K562 (cell line): Measurements from ENCODE around the gene SLC27A4. TPM values are rescaled to one million over a fixed set of nuclear protein-coding genes. Genes with fewer than 3 reads are reported as not detected.

Source experiments
- ARHGAP35 ChIP-seq: fragments of 450-650 bp; IDR thresholded peaks from 2 replicates; pipeline ENCODE4 v1.6.1; 2018; ENCODE audit not compliant: partially characterized antibody
- CBX1 ChIP-seq: sonication (generic); IDR thresholded peaks from 2 replicates; pipeline ENCODE4 v1.6.1; 2016; ENCODE audit warnings: antibody characterized with exemption, low read depth, mild to moderate bottlenecking
- CBX3 ChIP-seq, 2 experiments: IDR thresholded peaks; 1 replicate in 1 of 2; 2 replicates in 1 of 2; pipeline ENCODE4 v1.6.1; 2012; ENCODE audit warnings: inconsistent platforms in 2 of 2, low read length in 2 of 2, borderline replicate concordance in 1 of 2, control low read depth in 1 of 2
- CCNT2 ChIP-seq: IDR thresholded peaks from 2 replicates; pipeline ENCODE4 v1.6.1; 2011; ENCODE audit warnings: borderline replicate concordance, low read depth, mild to moderate bottlenecking, moderate library complexity, mixed read lengths, low read length; ENCODE audit not compliant: insufficient read length; ENCODE audit errors: extremely low read depth
- CHD2 ChIP-seq: IDR thresholded peaks from 2 replicates; pipeline ENCODE4 v1.6.1; 2011; ENCODE audit warnings: low read depth, low read length
- DDX20 ChIP-seq: fragments of 450-650 bp; IDR thresholded peaks from 2 replicates; pipeline ENCODE4 v1.6.1; 2016; ENCODE audit warnings: missing genetic modification characterization, low read depth, mild to moderate bottlenecking, missing compliant biosample characterization, moderate library complexity
- ETV6 ChIP-seq, 3 experiments: fragments of 150-350 bp in 1 of 3; sonication (generic) in 1 of 3; formaldehyde crosslinking in 1 of 3; IDR thresholded peaks; 2 replicates each; pipeline versions ENCODE4 v1.6.1 to v1.8.0; 2014 to 2022; ENCODE audit warnings: borderline replicate concordance in 2 of 3, low read depth in 2 of 3, antibody characterized with exemption in 1 of 3, low read length in 1 of 3, mild to moderate bottlenecking in 1 of 3, missing genetic modification reagents in 1 of 3
- HDAC6 ChIP-seq: IDR thresholded peaks from 2 replicates; pipeline ENCODE4 v1.6.1; 2012; ENCODE audit warnings: low read depth, mild to moderate bottlenecking, control low read depth, inconsistent platforms, low read length, moderate library complexity
- KDM5B ChIP-seq: fragments of 200-600 bp; sonication (generic); IDR thresholded peaks from 2 replicates; pipeline ENCODE4 v1.6.1; 2012; ENCODE audit warnings: low read depth, mild to moderate bottlenecking, moderate library complexity, low read length, control low read depth, inconsistent platforms; ENCODE audit not compliant: insufficient replicate concordance
- KLF16 ChIP-seq: IDR thresholded peaks from 2 replicates; pipeline ENCODE4 v1.6.1; 2016; ENCODE audit warnings: antibody characterized with exemption
- NELFE ChIP-seq: IDR thresholded peaks from 2 replicates; pipeline ENCODE4 v1.6.1; 2011; ENCODE audit warnings: mild to moderate bottlenecking; ENCODE audit not compliant: insufficient read depth, insufficient read length
- PHF8 ChIP-seq: fragments of 200-600 bp; sonication (generic); IDR thresholded peaks from 2 replicates; pipeline ENCODE4 v1.6.1; 2012; ENCODE audit warnings: mixed run types, mild to moderate bottlenecking, inconsistent platforms, low read length, moderate library complexity, borderline replicate concordance
- POLR2G ChIP-seq: fragments of 200-400 bp; formaldehyde crosslinking; IDR thresholded peaks from 2 replicates; pipeline ENCODE4 v1.6.1; 2017; ENCODE audit warnings: low read depth, mild to moderate bottlenecking, antibody characterized with exemption, low read length, moderate library complexity
- RBFOX2 ChIP-seq: fragments of 200-400 bp; formaldehyde crosslinking; IDR thresholded peaks from 2 replicates; pipeline ENCODE4 v1.6.1; 2017; ENCODE audit warnings: low read depth, mild to moderate bottlenecking, low read length, moderate library complexity
- SMAD3 ChIP-seq: fragments of 450-650 bp; formaldehyde crosslinking; conservative IDR thresholded peaks from 2 replicates; pipeline ENCODE4 v1.4.0; 2020; ENCODE audit warnings: mild to moderate bottlenecking
- TCFL5 ChIP-seq: fragments of 250-450 bp; sonication (Bioruptor Pico); conservative IDR thresholded peaks from 2 replicates; pipeline ENCODE4 v1.6.1; 2021; ENCODE audit warnings: mild to moderate bottlenecking, moderate library complexity, matching md5 sums
- ZEB2 ChIP-seq: fragments of 450-650 bp; IDR thresholded peaks from 2 replicates; pipeline ENCODE4 v1.6.1; 2016
- ZNF75A ChIP-seq: fragments of 450-650 bp; formaldehyde crosslinking; IDR thresholded peaks from 2 replicates; pipeline ENCODE4 v1.4.0; 2020; ENCODE audit warnings: mild to moderate bottlenecking
- ZSCAN32 ChIP-seq: fragments of 450-650 bp; formaldehyde crosslinking; IDR thresholded peaks from 2 replicates; pipeline ENCODE4 v1.4.0; 2020; ENCODE audit warnings: mild to moderate bottlenecking, moderate library complexity
- polyA plus RNA-seq, 8 experiments: library from polyadenylated mRNA; depleted of rRNA in 4 of 8; stranded (reverse) in 5 of 8; unstranded in 3 of 8; fragments of >200 nt; fragmentation: Nextera tagmentation in 2 of 8; fragmentation: Illumina TruSeq in 1 of 8; extraction: Ambion mirVana in 2 of 8; extraction: Trizol in 1 of 8; gene quantifications; 2 replicates each; pipeline versions ENCODE4 v1.2.1 to v1.2.3, GENCODE V29; 2011 to 2014; ENCODE audit warnings: inconsistent platforms in 1 of 8, missing spikeins in 1 of 8
- total RNA-seq, 7 experiments: library from RNA; depleted of rRNA in 6 of 7; stranded (reverse); fragments of >200 nt in 6 of 7; fragmentation: Illumina TruSeq in 2 of 7; extraction: Trizol in 2 of 7; gene quantifications; 2 replicates each; pipeline versions ENCODE4 v1.2.1 to v1.2.3, GENCODE V29; 2011 to 2021; ENCODE audit warnings: low replicate concordance in 1 of 7
- TF ChIP-seq, protein P1 (sequence below): fragments of 450-650 bp; IDR thresholded peaks from 2 replicates; pipeline ENCODE4 v1.6.1; 2017; ENCODE audit warnings: antibody characterized with exemption

SLC27A4 gene
- total and polyA plus RNA-seq, 9 of the 15 experiments (the other 6 are each of a cell fraction or from before 2014, with no cell fraction given), result 0.25 to 35.7 (median 14.0) TPM

GRCh38 chr9:128335914-128336313 lies 4.4 kb upstream of the SLC27A4 start (continued):
- TF ChIP-seq PHF8, result no peak
- 0 out of 2 replicates have a peak, but pooled peaks have one; percentile 2 for TF ChIP-seq HDAC6
- no peak for TF ChIP-seq ZEB2
- no peak for TF ChIP-seq NELFE
- TF ChIP-seq RBFOX2, result peak; percentile 48; the same call in 1 of the 2 replicates
- TF ChIP-seq DDX20 (tag), result no peak
- TF ChIP-seq KDM5B, result peak; percentile 59
- TF ChIP-seq CBX3 (IDR thresholded peaks at IDR 0.05; ENCODE audit: borderline replicate concordance in 1 of 2, low read length in 2 of 2), result no peak
- TF ChIP-seq SMAD3 (CRISPR knock-in tag), result no peak
- TF ChIP-seq ZSCAN32, result no peak
- TF ChIP-seq KLF16, result no peak
- peak; percentile 68 for TF ChIP-seq POLR2G
- TF ChIP-seq ARHGAP35, result no peak
- no peak for TF ChIP-seq CCNT2
- TF ChIP-seq ETV6 (IDR thresholded peaks at IDR 0.05; ENCODE audit: borderline replicate concordance in 1 of 2, low read depth in 2 of 2, low read length in 1 of 2), result no peak
- TF ChIP-seq ETV6 (CRISPR knock-in tag; IDR thresholded peaks at IDR 0.05; ENCODE audit: borderline replicate concordance), result no peak
- no peak for TF ChIP-seq TCFL5
- TF ChIP-seq CBX1, result no peak
- TF ChIP-seq, protein P1, sequence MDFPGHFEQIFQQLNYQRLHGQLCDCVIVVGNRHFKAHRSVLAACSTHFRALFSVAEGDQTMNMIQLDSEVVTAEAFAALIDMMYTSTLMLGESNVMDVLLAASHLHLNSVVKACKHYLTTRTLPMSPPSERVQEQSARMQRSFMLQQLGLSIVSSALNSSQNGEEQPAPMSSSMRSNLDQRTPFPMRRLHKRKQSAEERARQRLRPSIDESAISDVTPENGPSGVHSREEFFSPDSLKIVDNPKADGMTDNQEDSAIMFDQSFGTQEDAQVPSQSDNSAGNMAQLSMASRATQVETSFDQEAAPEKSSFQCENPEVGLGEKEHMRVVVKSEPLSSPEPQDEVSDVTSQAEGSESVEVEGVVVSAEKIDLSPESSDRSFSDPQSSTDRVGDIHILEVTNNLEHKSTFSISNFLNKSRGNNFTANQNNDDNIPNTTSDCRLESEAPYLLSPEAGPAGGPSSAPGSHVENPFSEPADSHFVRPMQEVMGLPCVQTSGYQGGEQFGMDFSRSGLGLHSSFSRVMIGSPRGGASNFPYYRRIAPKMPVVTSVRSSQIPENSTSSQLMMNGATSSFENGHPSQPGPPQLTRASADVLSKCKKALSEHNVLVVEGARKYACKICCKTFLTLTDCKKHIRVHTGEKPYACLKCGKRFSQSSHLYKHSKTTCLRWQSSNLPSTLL, result no peak
- no peak for TF ChIP-seq ZNF75A
- TF ChIP-seq CHD2, result no peak
